Natural killer cell (primary cell): Measurements from ENCODE around the gene C22orf39. TPM values are rescaled to one million over a fixed set of nuclear protein-coding genes. Genes with fewer than 3 reads are reported as not detected.

Experiments
- ATAC-seq, 3 donors: fragments of 150-1000 bp in 2 of 3; fragments of 200-7000 bp in 1 of 3; cut with Tn5 transposase; 1 replicate in 1 of 3; 2 replicates in 2 of 3; pipeline ENCODE4 v1.10.0; 2021; ENCODE audit warnings: mild to moderate bottlenecking in 2 of 3, moderate library complexity in 2 of 3
- DNase-seq, 2 donors: peaks; one replicate each; pipeline versions ENCODE4 v3.0.0 to v3.0.0-alpha.2; 2013 to 2021; ENCODE audit warnings: mixed read lengths in 1 of 2
- H3K27ac ChIP-seq: one replicate; pipeline ENCODE4 v1.5.1; 2013; ENCODE audit warnings: mild to moderate bottlenecking, low read length
- H3K27me3 ChIP-seq: one replicate; pipeline ENCODE4 v1.6.1; 2013; ENCODE audit warnings: low read length; ENCODE audit not compliant: control insufficient read depth, insufficient read depth
- H3K36me3 ChIP-seq: one replicate; pipeline ENCODE4 v1.6.1; 2013; ENCODE audit warnings: low read length; ENCODE audit not compliant: control insufficient read depth, insufficient read depth
- H3K4me1 ChIP-seq: one replicate; pipeline ENCODE4 v1.6.1; 2013; ENCODE audit warnings: low read length; ENCODE audit not compliant: control insufficient read depth, insufficient read depth
- H3K4me3 ChIP-seq: one replicate; pipeline ENCODE4 v1.5.1; 2013; ENCODE audit warnings: low read length
- H3K9me3 ChIP-seq: one replicate; pipeline ENCODE4 v1.6.1; 2013; ENCODE audit warnings: low read length; ENCODE audit not compliant: control insufficient read depth, insufficient read depth
- H3K27ac Mint-ChIP-seq, 2 donors: one replicate each; pipeline ENCODE4 v1.8.0; 2022; ENCODE audit warnings: mild to moderate bottlenecking in 2 of 2, mixed read lengths in 2 of 2, moderate library complexity in 1 of 2
- H3K27me3 Mint-ChIP-seq, 2 donors: one replicate each; pipeline ENCODE4 v1.8.0; 2022; ENCODE audit warnings: low read depth in 2 of 2, mixed read lengths in 2 of 2
- H3K36me3 Mint-ChIP-seq: one replicate; pipeline ENCODE4 v1.8.0; 2022; ENCODE audit warnings: mixed read lengths
- H3K4me1 Mint-ChIP-seq, 2 donors: one replicate each; pipeline ENCODE4 v1.8.0; 2022; ENCODE audit warnings: mixed read lengths in 2 of 2
- H3K4me3 Mint-ChIP-seq: one replicate; pipeline ENCODE4 v1.8.0; 2022; ENCODE audit warnings: mild to moderate bottlenecking, moderate library complexity, mixed read lengths
- H3K9me3 Mint-ChIP-seq, 2 donors: one replicate each; pipeline ENCODE4 v1.8.0; 2022; ENCODE audit warnings: mixed read lengths in 2 of 2
- WGBS: methylation state at CpG from one replicate; pipeline ENCODE4 v1.1.7; 2013; ENCODE audit warnings: missing lambda C conversion rate; ENCODE audit not compliant: insufficient coverage; 5-methylcytosine and 5-hydroxymethylcytosine counted together
- intact Hi-C: fragments of 100-400 bp; cut with micrococcal nuclease; formaldehyde crosslinking; loops from one replicate; pipeline ENCODE4 v1.14.2; 2022
- total RNA-seq, 4 donors: library from RNA; stranded (reverse); fragments of 120-200 nt in 1 of 4; gene quantifications; one replicate each; pipeline versions ENCODE4 v1.2.3 to v1.2.4, GENCODE V29; 2013 to 2022
- TF ChIP-seq, protein P1 (sequence below): fragments of 200-600 bp; IDR thresholded peaks from one replicate; pipeline ENCODE4 v1.8.0; 2022; ENCODE audit warnings: antibody characterized with exemption

C22orf39 gene
- total RNA-seq, 3 donors from 2014 or later (not counting 1 experiment from before 2014, with no cell fraction given) = 45.4 to 53.3 (median 50.2) TPM

DNA sequence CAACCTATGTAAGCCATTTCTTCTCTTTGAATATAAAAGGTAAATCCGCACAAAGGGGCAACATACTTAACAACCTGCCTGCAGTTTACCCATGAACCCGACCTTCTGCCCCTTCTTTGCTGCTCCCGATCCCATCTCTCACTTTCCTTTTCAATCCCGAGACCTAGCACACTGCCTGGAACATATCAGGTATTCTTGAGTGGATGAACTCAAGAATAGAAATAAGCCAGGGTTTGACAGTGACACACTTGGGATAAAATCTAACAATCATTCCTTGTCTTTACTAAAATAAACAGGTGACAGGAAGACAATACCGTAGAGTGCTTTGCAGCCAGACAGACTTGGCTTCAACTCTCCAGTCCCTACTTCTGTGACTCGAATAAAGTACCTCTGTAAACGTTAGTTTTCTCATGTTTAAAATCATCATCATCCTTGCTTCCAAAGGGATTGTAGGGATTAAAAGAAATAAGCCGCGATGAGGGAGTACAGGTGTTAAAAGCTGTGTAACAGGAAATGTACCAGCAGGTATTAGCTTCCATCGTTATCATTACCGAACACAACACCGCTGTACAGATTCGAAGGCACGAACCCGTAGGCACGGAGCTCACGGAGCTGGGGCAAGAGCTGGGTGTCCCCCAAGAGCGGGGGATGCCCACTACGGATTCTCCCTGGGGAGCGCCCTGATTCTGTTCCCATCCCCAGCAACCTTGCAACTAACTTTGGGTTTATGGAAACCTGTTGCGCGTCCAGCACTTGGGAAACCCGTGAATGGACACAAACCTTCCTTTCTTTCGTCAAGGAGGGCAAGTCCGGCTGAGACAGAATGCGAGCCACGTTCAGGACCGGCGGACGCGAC is 30.8 kb upstream of the C22orf39 start:
- peak overlapping the region; percentile 59 for H3K4me3 ChIP-seq
- peaks cover 15% of the 10 kb centered on the region for H3K4me1 ChIP-seq
- Mint-ChIP-seq H3K9me3 (no peaks in the 10 kb centered on the region), H3K27me3 (no peaks in the 10 kb centered on the region), H3K36me3 (no peaks in the 10 kb centered on the region), H3K27ac (peak overlapping the region; percentile 99), H3K4me1 (peaks cover 28 to 46% of the 10 kb centered on the region in 2 donors), H3K4me3 (peak overlapping the region; percentile 83)
- no peak for ATAC-seq
- H3K27me3 ChIP-seq = no peaks in the 10 kb centered on the region
- TF ChIP-seq, protein P1, sequence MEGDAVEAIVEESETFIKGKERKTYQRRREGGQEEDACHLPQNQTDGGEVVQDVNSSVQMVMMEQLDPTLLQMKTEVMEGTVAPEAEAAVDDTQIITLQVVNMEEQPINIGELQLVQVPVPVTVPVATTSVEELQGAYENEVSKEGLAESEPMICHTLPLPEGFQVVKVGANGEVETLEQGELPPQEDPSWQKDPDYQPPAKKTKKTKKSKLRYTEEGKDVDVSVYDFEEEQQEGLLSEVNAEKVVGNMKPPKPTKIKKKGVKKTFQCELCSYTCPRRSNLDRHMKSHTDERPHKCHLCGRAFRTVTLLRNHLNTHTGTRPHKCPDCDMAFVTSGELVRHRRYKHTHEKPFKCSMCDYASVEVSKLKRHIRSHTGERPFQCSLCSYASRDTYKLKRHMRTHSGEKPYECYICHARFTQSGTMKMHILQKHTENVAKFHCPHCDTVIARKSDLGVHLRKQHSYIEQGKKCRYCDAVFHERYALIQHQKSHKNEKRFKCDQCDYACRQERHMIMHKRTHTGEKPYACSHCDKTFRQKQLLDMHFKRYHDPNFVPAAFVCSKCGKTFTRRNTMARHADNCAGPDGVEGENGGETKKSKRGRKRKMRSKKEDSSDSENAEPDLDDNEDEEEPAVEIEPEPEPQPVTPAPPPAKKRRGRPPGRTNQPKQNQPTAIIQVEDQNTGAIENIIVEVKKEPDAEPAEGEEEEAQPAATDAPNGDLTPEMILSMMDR = no peak
- H3K9me3 ChIP-seq = no peaks in the 10 kb centered on the region
- DNase-seq = peak in 1 of 2 donors; percentile 61
- peaks cover 17% of the 10 kb centered on the region for H3K36me3 ChIP-seq
- intact Hi-C loops = loop anchor here (2.0 to 10.0 kb wide), 6 partner anchors 86 to 356 kb away; partner anchors contain the start of genes CLTCL1, DGCR2 and SLC25A1
- 3% methylated on average over 30 of the region's 31 CpGs for WGBS
- H3K27ac ChIP-seq = peak overlapping the region; percentile 98

DNA sequence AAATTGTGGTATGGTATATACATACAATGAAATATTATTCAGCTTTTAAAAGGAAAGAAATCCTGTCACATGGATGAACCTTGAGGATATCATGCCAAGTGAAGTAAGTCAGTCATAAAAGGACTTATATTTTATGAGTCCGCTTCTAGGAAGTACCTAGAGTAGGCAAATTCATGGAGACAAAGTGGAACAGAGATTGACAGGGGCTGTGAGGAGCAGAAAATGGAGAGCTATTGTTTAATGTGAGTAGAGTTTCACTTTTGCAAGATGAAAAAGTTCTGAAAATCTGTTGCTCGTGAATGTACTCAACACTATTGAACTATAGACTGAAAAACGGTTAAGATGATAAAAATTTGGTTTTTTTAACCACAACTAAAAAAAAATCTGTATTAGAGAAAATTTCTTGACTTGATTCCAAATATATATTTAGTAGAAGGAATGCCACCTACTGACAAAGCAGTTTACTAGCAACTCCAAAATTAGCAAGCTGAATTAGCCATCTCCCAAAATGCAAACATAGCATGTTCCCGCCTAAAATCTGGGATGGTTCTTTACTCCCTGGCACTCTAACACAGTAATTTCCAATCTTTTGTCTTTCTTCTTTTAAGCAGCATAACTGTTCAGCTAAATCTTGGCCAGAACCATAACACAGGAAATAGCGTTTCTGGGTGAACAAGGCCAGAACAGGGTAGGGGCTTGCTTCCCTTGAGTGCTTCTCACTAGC is 30.0 kb upstream of the C22orf39 start:
- 27% methylated on average over 3 of the region's 5 CpGs for WGBS
- TF ChIP-seq, protein P1 = peak; percentile 14
- Mint-ChIP-seq H3K36me3 (no peaks in the 10 kb centered on the region), H3K4me1 (peaks cover 28 to 46% of the 10 kb centered on the region in 2 donors), H3K9me3 (no peaks in the 10 kb centered on the region), H3K4me3 (peak overlapping the region; percentile 83), H3K27ac (peak overlapping the region; percentile 99), H3K27me3 (no peaks in the 10 kb centered on the region)
- Histone ChIP-seq H3K27ac (no peak overlapping the region), H3K27me3 (no peaks in the 10 kb centered on the region), H3K4me1 (peaks cover 15% of the 10 kb centered on the region), H3K4me3 (no peak overlapping the region), H3K9me3 (no peaks in the 10 kb centered on the region), H3K36me3 (peaks cover 25% of the 10 kb centered on the region)
- ATAC-seq (no peak), DNase-seq (peak in 1 of 2 donors; percentile 36)
- intact Hi-C loops = loop anchor here (1.0 to 10.0 kb wide), 7 partner anchors 30 to 355 kb away; partner anchors contain the start of genes C22orf39, CLTCL1, DGCR2 and SLC25A1

DNA sequence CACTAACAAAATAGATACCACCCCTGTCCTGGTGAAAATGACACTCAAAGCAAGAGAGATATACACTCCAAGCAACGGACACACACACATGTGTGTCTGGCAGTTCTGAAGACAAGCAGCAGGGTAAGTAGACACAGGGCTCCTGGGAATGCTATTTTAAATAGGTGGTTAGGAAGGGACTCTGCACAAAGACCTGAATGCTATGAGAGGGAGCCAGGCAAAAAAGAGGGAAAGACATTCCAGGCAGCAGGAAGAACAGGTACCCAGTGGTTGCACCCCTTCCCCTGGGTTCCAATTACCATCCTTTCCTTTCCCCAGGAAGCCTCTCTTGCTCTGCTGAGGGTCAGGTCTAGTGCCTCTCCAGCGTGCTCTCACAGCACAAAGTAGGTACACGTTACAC is 28.5 kb upstream of the C22orf39 start:
- peaks cover 15% of the 10 kb centered on the region for H3K4me1 ChIP-seq
- no peaks in the 10 kb centered on the region for H3K27me3 Mint-ChIP-seq
- H3K4me3 Mint-ChIP-seq = peak overlapping the region; percentile 3
- H3K4me1 Mint-ChIP-seq = peaks cover 28 to 46% of the 10 kb centered on the region in 2 donors
- WGBS = 87% methylated on average over 3 of the region's 3 CpGs
- no peaks in the 10 kb centered on the region for H3K27me3 ChIP-seq
- H3K9me3 ChIP-seq = no peaks in the 10 kb centered on the region
- H3K9me3 Mint-ChIP-seq = no peaks in the 10 kb centered on the region
- no peak for DNase-seq
- H3K36me3 Mint-ChIP-seq = no peaks in the 10 kb centered on the region
- no peak overlapping the region for H3K27ac Mint-ChIP-seq
- H3K36me3 ChIP-seq = peaks cover 39% of the 10 kb centered on the region
- no peak overlapping the region for H3K27ac ChIP-seq
- H3K4me3 ChIP-seq = no peak overlapping the region
- no peak for ATAC-seq
- TF ChIP-seq, protein P1 = no peak
- intact Hi-C loops = loop anchor here (5.0 to 10.0 kb wide), 5 partner anchors 84 to 354 kb away; partner anchors contain the start of genes CLTCL1 and DGCR2
